ENCODE measurements around the gene TSPEAR.

- no peak for TF ChIP-seq CTCF (IDR thresholded peaks at IDR 0.05 in 4 of 5, conservative IDR thresholded peaks at IDR 0.05 in 1 of 5)
- TF ChIP-seq POLR2A (IDR thresholded peaks at IDR 0.05) = no peak
Observed at GRCh38 chr21:44751186-44751798, 39.9 kb upstream of the TSPEAR start.

All from gastrocnemius medialis (tissue), 4 donors.